Metanephros (tissue), 1 donor: ENCODE measurements around the gene FAM227A. TPM values are rescaled to one million over a fixed set of nuclear protein-coding genes. Genes with fewer than 3 reads are reported as not detected.

Experiments
- total RNA-seq: library from RNA; depleted of rRNA; stranded (reverse); fragments of >200 nt; gene quantifications from one replicate; pipeline ENCODE4 v1.2.3, GENCODE V29; 2014

Gene FAM227A
- 9.8 TPM for total RNA-seq

DNA sequence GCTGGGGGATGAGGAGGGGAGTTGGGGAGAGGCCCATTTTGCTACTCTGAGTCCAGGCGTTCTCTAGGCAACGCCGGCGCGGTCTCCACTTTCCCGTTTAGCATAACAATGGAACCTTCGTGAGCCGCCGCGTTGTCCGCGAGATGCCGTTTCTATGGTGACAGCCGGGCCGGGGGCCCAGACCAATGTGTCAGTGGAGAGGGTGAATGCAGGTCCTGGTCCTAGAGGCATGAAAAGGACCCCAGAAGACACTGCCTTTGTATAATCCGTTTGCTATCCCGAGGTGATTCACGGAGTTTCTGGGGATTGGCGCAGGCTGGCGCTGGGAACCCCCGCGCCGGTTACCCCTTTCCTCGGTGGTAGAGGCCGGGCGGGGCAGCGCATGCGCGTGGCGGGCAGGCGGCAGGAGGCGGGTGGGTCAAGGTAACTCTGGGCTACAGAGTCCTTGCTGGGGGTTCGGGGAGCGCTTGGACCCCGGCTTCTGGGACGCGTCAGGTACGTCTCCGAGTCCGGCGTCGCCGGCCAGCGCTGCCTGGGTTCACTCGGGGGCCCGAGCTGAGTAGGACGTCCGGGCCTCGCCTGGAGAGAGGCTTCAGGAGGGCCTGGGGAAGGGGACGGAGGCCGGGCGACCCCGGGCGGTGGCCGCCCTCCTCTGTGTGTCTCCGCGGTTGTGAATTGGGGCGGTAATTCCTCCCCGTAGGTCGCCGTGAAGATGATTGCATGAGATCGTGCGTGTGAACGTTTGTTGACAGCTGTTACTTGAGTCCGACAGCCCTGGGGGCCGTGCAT is at the start of gene FAM227A, which contains the start of gene CBY1:
TSS of gene FAM227A (minus strand) at position 137 of the 789 bp plus-strand sequence. CDS start 6,224 bp downstream, outside the sequence.
TSS of gene CBY1 (plus strand) at position 383 of the 789 bp plus-strand sequence. CDS start 11,417 bp downstream, outside the sequence.

DNA sequence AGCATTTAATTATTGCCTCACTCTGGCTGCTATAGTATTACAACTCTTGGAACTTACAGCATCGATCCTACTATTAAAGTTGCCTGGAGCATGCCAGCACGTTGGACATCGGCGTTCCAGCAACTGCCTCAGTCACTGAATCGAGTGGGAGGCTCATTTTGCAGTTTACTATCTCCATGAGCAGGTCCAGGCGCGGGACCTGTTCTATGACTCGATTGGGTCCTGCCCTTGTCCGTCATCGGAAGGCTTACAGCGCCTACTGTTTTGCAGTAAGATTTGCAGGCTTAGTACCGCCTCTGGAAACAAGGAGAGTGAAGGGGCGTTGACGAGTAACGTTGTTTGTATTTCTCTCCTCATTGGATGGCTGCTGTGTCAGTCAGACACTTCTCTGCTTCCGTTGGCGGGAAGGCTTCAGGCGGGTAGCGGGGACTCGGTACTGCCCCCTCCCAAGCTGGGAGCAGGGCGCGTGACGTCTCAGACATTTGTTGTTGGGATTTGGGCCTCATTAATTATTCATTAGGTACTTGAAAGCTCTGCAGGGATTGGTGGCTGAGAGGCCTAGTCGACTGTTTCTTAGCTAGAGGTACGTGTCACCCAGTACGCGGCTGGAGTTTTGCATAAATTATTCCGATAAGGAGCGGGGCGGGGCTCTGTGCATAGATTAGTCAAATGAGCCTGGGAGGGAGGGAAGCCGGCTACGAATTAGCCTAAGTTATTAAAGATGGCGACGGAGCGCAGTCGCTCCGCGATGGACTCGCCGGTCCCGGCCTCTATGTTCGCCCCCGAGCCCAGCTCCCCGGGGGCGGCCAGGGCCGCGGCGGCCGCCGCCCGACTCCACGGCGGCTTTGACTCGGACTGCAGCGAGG is 49.3 kb upstream of the FAM227A start, which contains the start of gene GTPBP1:
TSS of gene GTPBP1 (plus strand) at position 710 of the 866 bp plus-strand sequence. CDS start at position 722, 12 bp downstream.

GRCh38 chr22:38700789-38701628 is 44.8 kb upstream of the FAM227A start, which contains the start of gene JOSD1:
Gene JOSD1, minus strand, starts transcription at chr22:38700943. Its CDS starts 956 bp downstream, at chr22:38699987.

GRCh38 chr22:38681582-38682335 is 25.6 kb upstream of the FAM227A start, which contains the start of gene TOMM22:
Gene TOMM22, plus strand, starts transcription at chr22:38681957. Its CDS starts 22 bp downstream, at chr22:38681979.

DNA sequence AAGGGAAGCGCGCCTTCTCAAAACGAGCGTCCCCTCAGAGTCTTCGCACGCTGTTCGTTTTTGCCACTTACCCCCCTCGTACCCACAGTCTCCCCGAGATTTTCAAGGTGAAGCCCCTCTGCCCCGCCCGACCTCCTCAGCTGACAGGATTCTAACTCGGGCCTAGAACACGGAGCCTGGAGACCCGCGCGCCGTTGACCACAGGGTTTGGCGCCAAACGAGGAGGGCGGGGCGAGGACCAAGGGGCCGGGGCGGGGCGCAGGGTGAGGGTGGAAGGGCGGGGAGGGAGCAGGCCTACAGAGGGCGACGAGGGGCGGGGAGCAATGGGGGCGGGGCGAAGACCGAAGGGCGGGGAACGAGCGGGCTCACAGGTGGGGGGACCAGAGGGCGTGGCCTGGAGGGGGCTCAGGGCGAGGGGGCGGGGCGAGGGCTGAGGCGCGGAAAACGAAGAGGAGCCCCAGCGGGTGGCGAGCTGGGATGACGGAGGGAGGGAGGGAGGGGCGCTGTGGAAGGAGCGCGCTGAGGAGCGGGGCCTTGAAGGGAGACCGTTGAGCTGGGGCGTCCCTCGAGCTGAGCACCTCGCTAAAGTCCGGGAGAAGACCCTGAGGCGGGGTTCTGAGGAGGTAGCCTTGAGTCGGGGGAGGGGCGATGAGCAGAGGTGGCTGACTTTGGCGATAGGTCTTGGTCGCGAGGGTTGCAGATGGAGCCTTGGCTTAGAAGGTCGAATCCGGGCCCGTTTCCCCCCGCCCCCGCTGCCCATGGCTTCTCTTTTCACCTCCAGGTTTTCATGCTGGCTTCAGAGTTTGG is 86.0 kb downstream of the FAM227A start, which contains the start of gene DMC1:
TSS of gene DMC1 (minus strand) at position 212 of the 807 bp plus-strand sequence. CDS start 1,927 bp downstream, outside the sequence.

Other genes starting within 250 kb of the FAM227A start
- gene KCNJ4, start 201.2 kb downstream of the FAM227A start, total RNA-seq, result 0.41 TPM
- 10.0 TPM for gene KDELR3, start 188.3 kb downstream of the FAM227A start, total RNA-seq
- gene DDX17, start 150.1 kb downstream of the FAM227A start, total RNA-seq, result 1,686 TPM
- gene DMC1, start 86.2 kb downstream of the FAM227A start, total RNA-seq, result 2.9 TPM
- 24.6 TPM for gene CBY1, start 246 bp upstream of the FAM227A start, total RNA-seq
- gene TOMM22, start 25.6 kb upstream of the FAM227A start, total RNA-seq, result 41.5 TPM
- 41.7 TPM for gene JOSD1, start 44.6 kb upstream of the FAM227A start, total RNA-seq
- gene GTPBP1, start 49.6 kb upstream of the FAM227A start, total RNA-seq, result 57.7 TPM
- gene SUN2, start 99.6 kb upstream of the FAM227A start, total RNA-seq, result 101 TPM
- gene DNAL4, start 137.8 kb upstream of the FAM227A start, total RNA-seq, result 25.4 TPM
- 6.9 TPM for gene NPTXR, start 187.6 kb upstream of the FAM227A start, total RNA-seq
- gene CBX6, start 215.8 kb upstream of the FAM227A start, total RNA-seq, result 33.5 TPM